NOMO-1 treated with dmso at 0.1 percent for 144 hours (cell line): ENCODE results near the gene PDE3A.

Source experiments
- DNase-seq: peaks from one replicate; lab custom pipeline; 2025; ENCODE audit not compliant: unreplicated experiment; lab: John Stamatoyannopoulos, UW

PDE3A gene

DNA sequence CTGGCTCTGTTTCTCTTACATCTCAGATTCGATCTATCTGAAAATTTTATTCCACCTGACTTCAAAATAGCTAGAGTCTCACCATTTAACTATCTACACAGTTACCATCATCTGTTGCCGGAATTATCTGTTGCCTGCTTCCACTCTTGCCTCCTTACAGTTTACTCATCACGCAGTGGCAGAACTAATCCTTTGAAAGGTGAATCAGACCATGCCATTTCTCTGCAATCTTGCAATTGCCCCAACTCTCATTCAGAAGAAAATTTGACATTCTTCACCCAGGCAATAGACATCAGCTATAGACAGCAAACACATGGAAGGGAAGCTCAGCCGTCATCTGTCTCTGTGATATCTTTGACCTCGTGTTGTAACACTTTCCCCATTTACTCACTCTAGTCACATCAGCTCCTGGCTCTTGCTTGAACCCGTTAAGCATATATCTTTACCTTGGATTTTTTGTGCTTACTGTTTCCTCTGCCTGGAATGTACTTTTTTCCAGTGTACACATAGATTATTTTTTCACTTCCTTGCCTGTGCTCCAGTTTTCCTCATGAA, 85.5 kb downstream of the PDE3A start:
- no peak for DNase-seq

DNA sequence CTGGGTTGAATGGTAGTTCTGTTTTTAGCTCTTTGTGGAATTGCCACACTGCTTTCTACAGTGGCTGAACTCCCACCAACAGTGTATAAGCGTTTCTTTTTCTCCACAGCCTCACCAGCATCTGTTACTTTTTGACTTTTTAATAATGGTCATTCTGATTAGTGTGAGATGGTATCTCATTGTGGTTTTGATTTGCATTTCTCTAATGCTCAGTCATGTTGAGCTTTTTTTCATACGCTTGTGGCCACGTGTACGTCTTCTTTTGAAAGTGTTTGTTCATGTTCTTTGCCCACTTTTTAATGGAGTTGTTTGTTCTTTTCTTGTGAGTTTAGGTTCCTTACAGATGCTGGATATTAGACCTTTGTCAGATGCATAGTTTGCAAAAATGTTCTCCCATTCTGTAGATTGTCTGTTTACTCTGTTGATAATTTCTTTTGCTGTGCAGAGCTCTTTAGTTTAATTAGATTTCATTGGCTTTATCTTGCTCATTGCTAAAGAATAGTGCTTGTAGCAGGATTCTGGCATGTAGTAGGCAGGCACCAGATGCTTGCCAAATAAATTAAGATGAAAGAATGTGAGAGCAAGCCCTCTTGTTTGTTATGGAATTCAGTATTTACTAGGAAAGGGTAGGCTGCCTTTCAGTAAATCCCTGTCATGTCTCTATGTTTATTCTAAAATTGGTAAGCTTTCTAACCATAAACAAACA, 86.8 kb downstream of the PDE3A start:
- no peak for DNase-seq

DNA sequence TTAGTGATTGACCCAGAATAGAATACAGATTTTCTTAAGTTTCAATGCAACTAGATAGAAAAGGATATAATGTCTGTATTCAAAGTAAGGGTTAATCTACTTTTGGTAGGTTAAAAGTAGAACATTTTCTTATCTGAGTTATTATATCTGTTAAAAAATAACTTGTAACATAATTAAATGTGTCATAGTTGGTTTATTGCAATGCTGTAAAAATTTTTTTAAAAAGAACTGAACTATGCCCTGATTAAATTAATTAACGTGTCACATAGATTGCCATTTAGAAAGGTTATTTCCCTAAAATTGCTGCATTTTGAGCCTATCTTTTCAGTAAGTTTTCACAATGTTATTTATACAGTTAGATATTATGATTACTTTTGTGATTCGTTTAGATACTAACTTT, 89.2 kb downstream of the PDE3A start:
- no peak for DNase-seq

DNA sequence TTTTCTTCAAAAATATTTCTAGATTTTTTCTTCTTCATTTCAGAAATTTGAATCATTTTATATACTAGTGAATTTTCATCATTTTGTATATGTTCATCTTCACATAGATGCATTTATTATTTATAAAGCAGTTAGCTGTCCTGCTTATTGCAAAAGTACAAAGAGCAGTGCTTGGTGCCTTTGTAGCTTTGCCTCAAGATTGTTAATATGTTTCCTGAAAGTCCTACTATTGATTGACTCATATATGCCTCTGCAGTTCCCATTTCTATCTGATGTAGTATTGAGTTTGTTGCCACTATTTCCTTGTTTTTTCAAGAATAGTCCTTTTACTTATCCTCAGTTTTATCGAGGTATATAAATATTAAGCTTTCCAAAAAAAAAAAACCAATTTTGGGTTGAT, 89.7 kb downstream of the PDE3A start:
- no peak for DNase-seq

DNA sequence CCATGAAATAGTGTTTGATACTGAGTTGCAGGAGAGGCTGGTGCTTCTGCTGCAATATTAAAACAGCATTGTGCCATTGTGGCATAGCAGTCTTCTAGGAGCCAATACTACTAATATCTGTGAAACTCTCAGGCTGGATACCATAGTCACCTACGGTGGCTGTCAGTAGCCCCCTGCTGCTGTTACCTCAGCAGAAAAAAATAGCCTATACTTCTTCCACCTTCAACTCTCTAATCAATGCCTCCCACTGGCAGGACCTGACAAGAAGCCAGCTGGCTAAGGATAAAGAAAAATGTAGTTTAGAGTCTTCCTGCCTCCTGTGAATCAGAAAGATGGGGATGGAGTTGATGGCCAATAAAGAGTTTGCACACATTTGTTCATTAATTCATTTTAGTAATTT, 91.6 kb downstream of the PDE3A start:
- DNase-seq, result no peak

DNA sequence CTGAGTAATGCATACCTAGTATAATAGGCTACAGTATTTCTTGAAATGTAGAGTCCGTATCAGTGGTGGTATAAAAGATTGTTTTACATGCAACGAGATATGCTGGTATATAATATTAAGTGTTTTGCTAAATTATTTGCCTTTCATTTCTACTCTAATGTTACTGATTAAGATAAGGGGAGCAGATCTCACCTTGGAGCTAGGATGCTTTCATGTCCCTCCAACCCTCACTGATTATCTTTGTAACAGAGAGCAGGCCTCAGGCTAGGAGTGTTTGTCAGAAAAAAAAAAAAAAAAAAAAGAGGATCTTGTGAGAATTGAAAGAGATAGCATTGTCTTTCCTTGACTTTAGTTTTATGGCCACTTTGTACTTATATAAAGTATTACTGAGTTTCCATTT, 92.6 kb downstream of the PDE3A start:
- DNase-seq, result no peak

DNA sequence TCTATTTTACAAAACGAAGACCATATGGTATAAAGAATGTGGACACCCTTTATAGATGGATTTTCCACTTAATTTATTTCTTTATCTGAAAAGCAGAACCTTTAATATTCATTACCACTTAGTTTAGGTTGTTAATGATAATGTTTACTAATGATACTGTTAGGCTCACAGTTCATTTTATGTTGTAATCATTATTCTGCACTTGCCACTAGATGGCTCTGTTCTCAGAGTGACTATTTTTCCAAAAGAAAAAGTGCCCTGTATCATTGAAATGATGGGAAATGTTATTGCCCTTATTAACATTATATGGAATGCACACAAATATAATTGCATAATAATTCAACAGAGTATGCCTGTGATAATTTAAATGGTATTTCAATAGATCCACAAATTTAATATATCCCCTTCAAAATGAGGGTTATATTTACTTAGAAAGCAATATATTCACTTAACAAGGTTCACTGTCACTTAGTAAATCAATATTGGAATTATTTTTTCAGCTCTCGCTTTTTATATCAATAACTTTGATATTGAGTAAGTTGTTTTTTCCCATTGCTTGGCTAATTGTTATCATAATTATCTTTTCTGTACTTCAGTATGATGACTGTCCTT, 95.7 kb downstream of the PDE3A start:
- no peak for DNase-seq

DNA sequence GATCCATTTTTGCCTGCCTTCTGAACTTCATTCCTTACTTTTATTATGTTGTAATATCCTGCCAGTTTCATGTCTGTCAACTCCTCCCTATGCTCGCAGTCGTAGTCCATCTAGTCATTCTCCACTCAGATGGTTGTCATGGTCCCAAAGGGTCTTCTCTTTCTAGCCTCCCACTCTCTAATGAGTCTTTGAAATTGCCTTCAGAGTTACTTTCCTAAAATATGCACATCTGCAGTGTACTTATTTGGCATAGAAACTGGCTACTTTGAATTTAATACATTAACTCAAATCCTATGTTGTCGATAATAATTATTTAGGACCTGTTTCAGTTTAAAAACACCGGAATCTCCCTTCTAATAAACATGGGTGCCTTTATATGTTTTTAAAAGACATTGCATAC, 101.0 kb downstream of the PDE3A start:
- DNase-seq, result no peak

DNA sequence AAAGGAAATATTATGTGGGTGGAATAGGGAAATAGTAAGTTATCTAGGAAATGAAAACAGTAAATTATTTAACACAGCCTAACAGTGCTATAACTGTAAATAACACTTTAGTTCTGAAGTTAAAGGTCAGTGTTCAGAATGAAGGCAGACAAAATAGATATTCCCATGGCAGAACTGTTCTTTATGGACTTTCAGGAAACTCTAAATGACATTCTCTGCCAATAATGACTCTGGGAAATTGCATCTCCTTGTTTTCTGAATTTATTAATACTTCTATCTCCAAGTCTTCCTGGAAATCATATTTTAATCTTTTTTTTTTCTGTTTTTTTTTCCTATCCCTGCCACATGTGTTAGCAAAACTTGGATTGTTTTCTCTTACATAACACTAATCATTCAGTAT, 101.4 kb downstream of the PDE3A start:
- no peak for DNase-seq

DNA sequence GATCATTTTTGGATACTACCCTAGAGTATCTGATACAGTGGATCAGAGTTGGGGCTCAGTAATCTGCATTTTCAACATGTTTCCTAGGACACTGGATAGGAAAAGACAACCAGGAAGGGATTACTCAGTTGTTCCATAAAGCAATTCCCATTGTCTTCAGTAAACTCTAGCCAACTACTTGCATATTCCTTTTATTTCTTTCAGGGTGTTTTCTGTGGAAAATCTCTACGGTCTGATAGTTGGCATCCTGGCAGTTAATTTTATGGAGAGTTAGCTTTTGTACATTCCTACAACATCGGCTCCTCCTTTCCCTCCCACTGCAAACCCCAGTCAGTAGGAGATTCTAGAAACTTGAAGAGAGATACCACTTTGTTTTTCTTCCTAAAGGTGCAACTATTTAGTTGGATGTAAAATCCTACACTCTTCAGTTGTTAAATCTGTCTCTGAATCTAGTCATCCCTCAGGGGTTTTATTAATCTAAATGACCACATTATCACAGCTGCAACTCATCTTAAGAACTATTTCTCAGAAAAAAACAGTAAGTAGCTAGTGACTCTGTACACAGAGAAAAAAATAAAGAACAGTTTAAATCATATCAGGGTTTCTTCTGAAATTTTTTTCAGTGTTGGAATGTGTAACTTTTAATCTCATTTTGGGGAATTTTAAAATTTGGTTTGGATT, 103.9 kb downstream of the PDE3A start:
- DNase-seq, result no peak

DNA sequence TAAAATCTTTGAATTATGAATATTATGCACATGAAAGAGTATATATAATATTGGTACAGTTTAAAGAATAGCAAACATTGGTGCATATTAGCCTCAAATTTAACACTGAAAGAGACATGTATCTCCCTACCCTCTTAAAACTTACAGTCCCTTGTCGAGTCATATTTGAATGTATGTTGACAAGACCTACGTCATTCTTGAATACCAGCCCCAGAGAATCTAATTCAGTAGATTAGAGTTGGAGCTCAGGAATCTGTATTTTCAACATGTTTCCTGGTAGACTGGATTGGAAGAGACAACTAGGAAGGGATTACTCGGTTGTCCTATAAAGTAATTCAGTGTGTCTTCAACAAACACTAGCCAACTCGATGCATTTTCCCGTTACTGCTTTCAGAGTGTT, 104.8 kb downstream of the PDE3A start:
- DNase-seq, result no peak

DNA sequence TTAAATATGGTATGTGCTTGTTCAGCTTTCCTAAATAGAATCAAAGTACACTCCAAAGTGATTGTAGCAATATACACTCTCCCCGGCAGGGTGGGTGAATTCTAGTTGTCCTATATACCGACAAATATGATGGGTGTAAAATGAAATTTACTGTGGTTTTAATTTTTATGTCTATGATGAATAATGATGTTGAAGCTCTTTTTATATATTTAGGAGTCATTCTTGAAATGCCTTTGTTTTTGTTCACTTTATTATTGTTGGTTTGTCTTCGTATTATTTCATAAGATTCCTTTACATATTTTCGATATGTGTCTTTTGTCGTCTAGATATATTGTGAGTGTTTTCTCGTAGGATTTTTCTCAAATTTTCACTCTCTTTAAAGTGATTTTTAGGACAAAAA, 105.7 kb downstream of the PDE3A start:
- no peak for DNase-seq

DNA sequence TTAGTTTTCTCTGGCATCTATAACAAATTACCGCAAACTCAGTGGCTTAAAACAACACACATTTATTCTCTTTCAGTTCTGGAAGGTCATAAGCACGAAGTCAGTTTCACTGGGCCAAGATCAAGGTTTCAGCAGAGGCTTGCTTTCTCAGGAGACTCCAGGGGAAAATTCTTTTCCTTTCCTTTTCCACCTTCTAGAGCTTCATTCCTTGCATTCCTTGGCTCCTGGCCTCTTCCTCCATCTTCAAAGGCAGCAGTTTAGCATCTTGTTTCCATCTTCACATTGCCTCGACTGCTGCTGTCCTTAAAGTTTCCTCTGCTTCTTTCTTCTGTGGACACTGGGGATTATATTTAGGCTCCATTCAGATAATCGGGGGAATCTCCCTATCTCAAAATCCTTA, 106.1 kb downstream of the PDE3A start:
- DNase-seq, result no peak

DNA sequence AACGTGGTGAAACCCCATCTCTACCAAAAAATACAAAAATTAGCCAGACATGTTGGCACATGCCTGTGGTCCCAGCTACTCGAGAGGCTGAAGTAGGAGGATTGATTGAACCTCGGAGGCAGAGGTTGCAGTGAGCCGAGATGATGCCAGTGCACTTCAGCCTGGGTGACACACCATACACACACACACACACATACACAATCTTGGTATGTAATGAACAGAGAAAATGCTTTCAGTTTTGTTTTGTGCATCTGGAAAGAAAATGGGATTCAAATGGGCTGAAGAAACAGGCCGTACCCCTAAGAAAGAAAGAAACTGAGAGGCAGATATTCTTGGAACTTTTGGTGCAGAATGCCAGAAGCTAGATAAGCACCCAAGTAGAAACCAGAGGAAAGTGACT, 107.2 kb downstream of the PDE3A start:
- no peak for DNase-seq

DNA sequence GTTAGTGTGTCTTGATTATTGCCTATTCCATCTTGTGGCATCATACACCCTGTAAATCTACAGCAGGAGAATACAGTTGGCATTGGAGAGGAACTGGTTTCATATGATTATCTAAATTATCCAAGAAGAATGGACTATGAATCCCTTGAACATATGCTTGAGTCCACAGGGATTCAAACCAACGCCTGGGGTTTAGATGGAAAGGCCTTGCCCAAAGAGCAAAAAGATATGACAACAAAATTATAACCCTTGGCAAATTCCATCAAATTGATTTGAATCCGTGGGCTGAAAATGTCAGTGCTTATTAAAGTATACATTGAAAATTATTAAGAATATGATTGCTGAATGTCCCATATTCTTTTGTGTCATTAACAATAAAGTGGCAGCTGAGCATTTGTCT, 108.2 kb downstream of the PDE3A start:
- DNase-seq, result no peak

DNA sequence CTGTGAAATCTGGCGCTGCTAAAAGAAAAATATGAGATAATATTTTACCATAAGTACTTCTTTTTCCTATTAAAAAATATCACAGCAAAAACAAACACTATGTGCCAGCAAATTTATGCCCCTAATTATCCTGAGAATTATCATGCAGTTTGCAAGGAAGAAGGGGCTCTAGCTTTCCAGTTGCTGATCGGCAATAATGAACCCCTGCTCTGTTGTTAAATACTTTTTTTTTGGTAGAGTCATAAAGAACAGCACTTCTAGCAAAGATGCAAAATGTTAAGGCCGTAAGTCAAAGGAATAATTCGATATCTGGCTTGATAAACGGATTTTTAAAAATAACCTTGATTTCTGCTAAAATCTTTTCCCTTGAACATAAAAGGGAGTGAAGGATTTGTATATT, 108.9 kb downstream of the PDE3A start:
- no peak for DNase-seq

DNA sequence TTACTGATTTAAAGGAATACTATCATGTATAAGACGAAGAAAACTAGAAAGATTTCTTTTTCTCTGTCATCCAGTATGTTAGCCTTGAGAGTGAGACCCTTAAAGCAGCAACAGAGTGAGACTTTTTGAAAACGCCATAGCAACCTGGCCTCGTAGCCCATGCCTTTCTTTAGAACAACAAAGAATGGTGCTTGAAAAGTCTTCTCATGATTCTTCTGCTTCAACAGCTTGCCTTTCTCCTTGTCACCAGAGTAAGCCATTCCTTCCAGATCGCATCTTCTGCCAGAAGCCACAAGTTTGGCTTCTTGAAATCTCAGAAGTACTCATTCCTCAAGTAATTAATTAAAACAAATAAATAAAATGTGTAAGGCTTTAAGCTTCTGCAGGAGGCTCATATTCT, 109.3 kb downstream of the PDE3A start:
- no peak for DNase-seq

DNA sequence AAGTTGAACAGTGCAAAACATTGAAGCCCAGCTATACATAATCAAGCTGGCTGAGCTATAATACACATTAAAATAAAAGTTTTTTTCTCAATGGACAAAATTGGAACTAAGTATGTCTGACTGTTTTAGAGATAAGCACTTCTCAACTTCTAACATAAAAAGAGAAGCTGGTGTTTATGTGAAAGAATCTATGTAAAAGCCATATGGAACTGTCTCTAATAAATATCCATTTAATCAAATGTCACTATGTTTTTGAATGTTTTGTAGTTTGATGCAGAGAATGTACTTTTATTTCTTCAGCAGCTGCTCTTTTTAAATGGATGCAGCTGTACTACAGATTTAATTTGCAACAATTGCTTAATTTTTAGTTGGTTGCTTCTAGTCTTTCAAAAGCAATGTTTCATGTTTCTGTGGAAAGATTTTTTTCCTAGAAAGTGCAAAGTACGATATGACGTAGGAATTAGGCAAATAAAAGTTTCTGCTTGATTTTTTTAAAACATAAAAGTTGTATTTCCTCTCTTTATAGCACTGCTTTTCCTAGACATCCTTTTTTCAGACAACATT, 114.2 kb downstream of the PDE3A start:
- DNase-seq, result no peak

DNA sequence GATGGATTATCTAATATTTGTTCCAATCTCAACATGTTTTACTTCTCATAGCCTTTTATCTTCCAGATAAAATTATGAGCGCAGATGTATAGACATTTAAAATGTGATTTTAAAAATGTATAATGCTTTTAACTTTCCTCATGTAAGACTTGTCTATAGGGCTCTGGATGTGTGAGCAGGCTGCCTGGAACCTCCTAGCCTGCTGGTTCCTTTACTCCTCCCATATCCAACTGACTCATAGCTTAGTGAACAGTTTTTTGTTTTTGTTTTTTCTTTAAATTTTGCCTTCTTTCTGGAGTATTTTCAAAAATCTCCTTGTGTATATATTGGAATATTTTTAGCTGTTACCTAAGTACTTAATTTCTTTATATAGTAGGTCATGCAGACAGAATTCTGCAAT, 115.4 kb downstream of the PDE3A start:
- no peak for DNase-seq

DNA sequence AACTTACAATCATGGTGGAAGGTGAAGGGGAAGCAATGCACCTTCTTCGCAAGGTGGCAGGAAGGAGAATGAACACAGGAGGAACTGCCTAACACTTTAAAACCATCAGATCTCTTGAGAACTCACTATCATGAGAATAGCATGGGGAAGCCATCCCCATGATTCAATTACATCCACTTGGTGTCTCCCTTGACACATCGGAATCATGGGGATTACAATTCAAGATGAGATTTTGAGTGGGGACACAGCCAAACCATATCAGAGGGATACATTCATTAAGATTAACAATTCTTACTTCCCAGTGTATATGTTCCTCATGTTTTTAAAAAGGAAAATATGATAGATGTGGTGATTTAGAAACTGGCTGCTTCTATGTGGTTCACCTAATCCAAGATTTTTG, 117.9 kb downstream of the PDE3A start:
- DNase-seq, result no peak

DNA sequence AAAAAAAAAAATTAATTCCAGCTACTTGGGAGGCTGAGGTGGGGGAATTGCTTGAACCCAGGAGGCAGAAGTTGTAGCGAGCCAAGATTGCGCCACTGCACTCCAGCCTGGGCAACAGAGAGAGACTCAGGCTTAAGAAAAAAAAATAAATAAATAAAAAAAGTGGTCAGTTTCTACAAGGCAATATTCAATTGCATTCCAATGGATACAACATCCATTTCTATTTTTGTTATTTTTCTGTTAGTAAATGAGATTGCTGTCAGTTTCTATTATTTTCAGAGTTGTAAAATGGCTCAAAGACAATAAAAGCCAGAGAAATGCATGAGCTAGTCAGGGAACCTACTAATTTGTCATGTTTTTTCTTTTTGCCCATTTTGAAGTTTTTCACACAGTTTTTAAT, 119.2 kb downstream of the PDE3A start:
- DNase-seq, result no peak

DNA sequence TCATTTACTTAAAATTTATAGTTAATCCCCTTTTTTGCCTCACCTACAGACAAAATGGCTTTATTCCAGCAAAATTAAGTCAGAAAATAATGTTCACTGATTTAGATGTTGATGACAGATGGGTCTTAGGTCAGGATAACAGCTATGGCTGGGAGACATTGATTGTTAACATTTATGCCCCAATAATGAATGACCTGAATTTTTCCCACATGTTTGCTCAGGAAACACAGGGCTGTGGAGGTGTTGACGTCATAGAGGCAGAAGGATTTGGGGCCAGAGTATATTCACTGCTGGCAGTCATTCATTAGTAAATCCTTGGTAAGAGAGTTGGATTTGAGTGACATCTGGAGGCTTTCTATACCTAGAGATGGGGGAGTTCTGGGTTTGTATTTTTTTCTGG, 121.3 kb downstream of the PDE3A start:
- no peak for DNase-seq
